SK-N-SH (cell line): ENCODE results near the gene AGO3. TPM values are rescaled to one million over a fixed set of nuclear protein-coding genes. Genes with fewer than 3 reads are reported as not detected.

Experiments used
- CTCF ChIA-PET: fragments of 300-600, 350-600 bp; formaldehyde crosslinking; extraction: SDS; loops from one replicate; lab custom pipeline; 2021; lab: Yijun Ruan, JAX
- POLR2A ChIA-PET: fragments of 350-600 bp; sonication (Branson Sonifier 250); formaldehyde crosslinking; extraction: SDS; loops from one replicate; lab custom pipeline; 2020; ENCODE audit warnings: antibody characterized with exemption, inconsistent platforms; lab: Yijun Ruan, JAX
- DNase-seq: peaks from one replicate; pipeline ENCODE4 v3.0.0; 2012
- H2AFZ ChIP-seq: fragments of 200-600 bp; sonication (generic); 2 replicates; pipeline ENCODE4 v1.8.1; 2016; ENCODE audit warnings: antibody characterized with exemption, mild to moderate bottlenecking, low read depth
- H3F3A ChIP-seq: fragments of 200-600 bp; sonication (generic); replicated peaks from 2 replicates; pipeline ENCODE3; 2016; ENCODE audit warnings: antibody characterized with exemption, mild to moderate bottlenecking; ENCODE audit not compliant: insufficient read depth
- H3K27ac ChIP-seq, 2 experiments: fragments of 200-500 bp in 1 of 2; fragments of 200-600 bp in 1 of 2; sonication (Bioruptor generic) in 1 of 2; sonication (generic), shearing (Covaris generic) in 1 of 2; 2 replicates each; pipeline versions ENCODE4 v1.5.1 to v1.6.1; 2014 to 2016; ENCODE audit warnings: low read depth in 2 of 2, inconsistent platforms in 1 of 2, low read length in 1 of 2, mild to moderate bottlenecking in 1 of 2, mixed read lengths in 1 of 2
- H3K27me3 ChIP-seq: fragments of 200-600 bp; sonication (generic), shearing (Covaris generic); 2 replicates; pipeline ENCODE4 v1.6.1; 2016; ENCODE audit warnings: mixed run types; ENCODE audit not compliant: insufficient read depth
- H3K36me3 ChIP-seq, 2 experiments: fragments of 200-500 bp in 1 of 2; fragments of 200-600 bp in 1 of 2; sonication (Bioruptor generic) in 1 of 2; sonication (generic) in 1 of 2; replicated peaks in 1 of 2; 2 replicates each; pipeline versions ENCODE3 to v1.5.1; 2014 to 2016; ENCODE audit warnings: low read length in 1 of 2, mild to moderate bottlenecking in 1 of 2; ENCODE audit not compliant: insufficient read depth in 2 of 2, control insufficient read depth in 1 of 2
- H3K4me1 ChIP-seq, 2 experiments: fragments of 200-500 bp in 1 of 2; fragments of 200-600 bp in 1 of 2; sonication (Bioruptor generic) in 1 of 2; sonication (generic), shearing (Covaris generic) in 1 of 2; 2 replicates each; pipeline versions ENCODE4 v1.5.1 to v1.6.1; 2014 to 2016; ENCODE audit warnings: low read depth in 1 of 2, low read length in 1 of 2, mixed run types in 1 of 2; ENCODE audit not compliant: insufficient read depth in 2 of 2, control insufficient read depth in 1 of 2
- H3K4me2 ChIP-seq: fragments of 200-600 bp; sonication (generic), shearing (Covaris generic); 2 replicates; pipeline ENCODE4 v1.6.1; 2017; ENCODE audit warnings: mixed run types
- H3K4me3 ChIP-seq, 2 experiments: fragments of 200-500 bp in 1 of 2; fragments of 200-600 bp in 1 of 2; sonication (Bioruptor generic) in 1 of 2; sonication (generic), shearing (Covaris generic) in 1 of 2; 2 replicates each; pipeline versions ENCODE4 v1.5.1 to v1.8.1; 2014 to 2016; ENCODE audit warnings: low read depth in 2 of 2, inconsistent platforms in 1 of 2, low read length in 1 of 2, mild to moderate bottlenecking in 1 of 2, mixed read lengths in 1 of 2, moderate library complexity in 1 of 2
- H3K79me2 ChIP-seq: fragments of 200-600 bp; sonication (generic); 2 replicates; pipeline ENCODE4 v1.8.1; 2017; ENCODE audit warnings: mild to moderate bottlenecking; ENCODE audit not compliant: insufficient read depth
- H3K9ac ChIP-seq: fragments of 200-600 bp; sonication (generic); 2 replicates; pipeline ENCODE4 v1.6.1; 2017; ENCODE audit warnings: mixed run types
- H3K9me2 ChIP-seq: fragments of 200-600 bp; sonication (generic); 2 replicates; pipeline ENCODE4 v1.6.1; 2017; ENCODE audit warnings: mixed run types
- H3K9me3 ChIP-seq: fragments of 200-600 bp; sonication (generic); 2 replicates; pipeline ENCODE4 v1.6.1; 2017; ENCODE audit warnings: mixed run types, mild to moderate bottlenecking, moderate library complexity
- H4K20me1 ChIP-seq: fragments of 200-600 bp; sonication (generic); 2 replicates; pipeline ENCODE4 v1.6.1; 2017; ENCODE audit warnings: mild to moderate bottlenecking, mixed run types; ENCODE audit not compliant: insufficient read depth
- CTCF ChIP-seq: fragments of 200-600 bp; sonication (generic); IDR thresholded peaks from 2 replicates; pipeline ENCODE4 v1.6.1; 2017; ENCODE audit warnings: antibody characterized with exemption, mild to moderate bottlenecking, moderate library complexity
- EZH2phosphoT487 ChIP-seq: fragments of 200-600 bp; sonication (generic); IDR thresholded peaks from 2 replicates; pipeline ENCODE4 v1.6.1; 2017; ENCODE audit warnings: low read depth, mixed run types, mild to moderate bottlenecking, antibody characterized with exemption, moderate library complexity, borderline replicate concordance
- FOSL2 ChIP-seq: IDR thresholded peaks from 2 replicates; pipeline ENCODE4 v1.4.0; 2012; ENCODE audit warnings: low read depth, mild to moderate bottlenecking, moderate library complexity, borderline replicate concordance
- GABPA ChIP-seq: IDR thresholded peaks from 2 replicates; pipeline ENCODE4 v1.4.0; 2012; ENCODE audit warnings: low read depth, mild to moderate bottlenecking
- GATA2 ChIP-seq: sonication (generic); formaldehyde crosslinking; IDR thresholded peaks from 2 replicates; pipeline ENCODE4 v1.5.0; 2020; ENCODE audit warnings: mild to moderate bottlenecking, missing genetic modification reagents
- JUND ChIP-seq: IDR thresholded peaks from 2 replicates; pipeline ENCODE4 v1.4.0; 2012
- MXI1 ChIP-seq: IDR thresholded peaks from 2 replicates; pipeline ENCODE4 v1.6.1; 2012; ENCODE audit warnings: mild to moderate bottlenecking, low read depth, low read length, improper control_type of control experiment
- NFIC ChIP-seq: IDR thresholded peaks from 2 replicates; pipeline ENCODE4 v1.4.0; 2012; ENCODE audit warnings: borderline replicate concordance
- RFX5 ChIP-seq: IDR thresholded peaks from 2 replicates; pipeline ENCODE4 v1.6.1; 2012; ENCODE audit warnings: mild to moderate bottlenecking, improper control_type of control experiment, low read length
- SIN3A ChIP-seq: IDR thresholded peaks from 2 replicates; pipeline ENCODE4 v1.6.1; 2012; ENCODE audit warnings: low read depth, mild to moderate bottlenecking, low read length, moderate library complexity, borderline replicate concordance
- TAF1 ChIP-seq: IDR thresholded peaks from 2 replicates; pipeline ENCODE4 v1.6.1; 2012; ENCODE audit warnings: low read depth, mild to moderate bottlenecking, low read length, moderate library complexity, borderline replicate concordance
- USF2 ChIP-seq: fragments of 150-350 bp; IDR thresholded peaks from 2 replicates; pipeline ENCODE4 v1.6.1; 2017; ENCODE audit warnings: antibody characterized with exemption, low read length, low read depth, borderline replicate concordance
- YY1 ChIP-seq: IDR thresholded peaks from 2 replicates; pipeline ENCODE4 v1.4.0; 2012; ENCODE audit warnings: low read depth, mild to moderate bottlenecking
- ZBTB33 ChIP-seq: IDR thresholded peaks from 2 replicates; pipeline ENCODE4 v1.4.0; 2012; ENCODE audit warnings: low read depth, borderline replicate concordance
- WGBS: methylation state at CpG from one replicate; pipeline ENCODE4 v1.1.6; 2017; ENCODE audit warnings: low lambda C conversion rate; 5-methylcytosine and 5-hydroxymethylcytosine counted together
- polyA plus RNA-seq, 3 experiments: library from polyadenylated mRNA; depleted of rRNA; stranded (reverse); fragments of >200 nt; gene quantifications; 2 replicates each; pipeline ENCODE4 v1.2.3, GENCODE V29; 2012
- TF ChIP-seq, protein P1 (sequence below): fragments of 150-350 bp; IDR thresholded peaks from 2 replicates; pipeline ENCODE4 v1.6.1; 2016; ENCODE audit warnings: mild to moderate bottlenecking, low read depth, low read length
- TF ChIP-seq, protein P2 (sequence below): IDR thresholded peaks from 2 replicates; pipeline ENCODE4 v1.4.0; 2012; ENCODE audit warnings: low read depth, borderline replicate concordance

AGO3 gene
- polyA plus RNA-seq, 1 of the 3 experiments (the other 2 are of a cell fraction), result 6.7 TPM

- TF ChIP-seq NFIC (no peak), FOSL2 (no peak), JUND (no peak), GATA2 (CRISPR knock-in tag) (no peak), MXI1 (no peak), RFX5 (no peak), ZBTB33 (no peak), GABPA (no peak), TAF1 (no peak), CTCF (no peak), EZH2phosphoT487 (no peak), USF2 (no peak), SIN3A (no peak), YY1 (no peak)
- TF ChIP-seq, protein P1, sequence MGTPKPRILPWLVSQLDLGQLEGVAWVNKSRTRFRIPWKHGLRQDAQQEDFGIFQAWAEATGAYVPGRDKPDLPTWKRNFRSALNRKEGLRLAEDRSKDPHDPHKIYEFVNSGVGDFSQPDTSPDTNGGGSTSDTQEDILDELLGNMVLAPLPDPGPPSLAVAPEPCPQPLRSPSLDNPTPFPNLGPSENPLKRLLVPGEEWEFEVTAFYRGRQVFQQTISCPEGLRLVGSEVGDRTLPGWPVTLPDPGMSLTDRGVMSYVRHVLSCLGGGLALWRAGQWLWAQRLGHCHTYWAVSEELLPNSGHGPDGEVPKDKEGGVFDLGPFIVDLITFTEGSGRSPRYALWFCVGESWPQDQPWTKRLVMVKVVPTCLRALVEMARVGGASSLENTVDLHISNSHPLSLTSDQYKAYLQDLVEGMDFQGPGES, result no peak
- TF ChIP-seq, protein P2, sequence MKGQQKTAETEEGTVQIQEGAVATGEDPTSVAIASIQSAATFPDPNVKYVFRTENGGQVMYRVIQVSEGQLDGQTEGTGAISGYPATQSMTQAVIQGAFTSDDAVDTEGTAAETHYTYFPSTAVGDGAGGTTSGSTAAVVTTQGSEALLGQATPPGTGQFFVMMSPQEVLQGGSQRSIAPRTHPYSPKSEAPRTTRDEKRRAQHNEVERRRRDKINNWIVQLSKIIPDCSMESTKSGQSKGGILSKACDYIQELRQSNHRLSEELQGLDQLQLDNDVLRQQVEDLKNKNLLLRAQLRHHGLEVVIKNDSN, result no peak
- peaks cover 40% of the 10 kb centered on the region for H3K79me2 ChIP-seq
- H3F3A ChIP-seq, result peaks cover 23% of the 10 kb centered on the region
- H3K9ac ChIP-seq, result no peak overlapping the region
- peaks cover 3 to 69% of the 10 kb centered on the region in 2 experiments; a peak in 3 of 4 replicates for H3K4me1 ChIP-seq
- ChIA-PET CTCF (interaction anchor here (0.7 to 32.6 kb wide), 3 partner anchors 8 to 43 kb away, joined by 3 to 700 read pairs (median 4); no protein-coding TSS in a partner anchor), POLR2A (no interaction called here)
- WGBS, result 97% methylated on average over 10 of the region's 13 CpGs
- H3K4me2 ChIP-seq, result no peak overlapping the region
- H3K9me2 ChIP-seq, result no peaks in the 10 kb centered on the region
- no peaks in the 10 kb centered on the region for H3K9me3 ChIP-seq
- H3K4me3 ChIP-seq, result no peak overlapping the region
- H2AFZ ChIP-seq, result no peak overlapping the region
- H4K20me1 ChIP-seq, result no peaks in the 10 kb centered on the region
- peak overlapping the region in 1 of 2 experiments; percentile 99; a peak in 2 of 4 replicates for H3K27ac ChIP-seq
- DNase-seq, result no peak
- H3K36me3 ChIP-seq, result peaks cover 17 to 52% of the 10 kb centered on the region in 2 experiments
- no peaks in the 10 kb centered on the region for H3K27me3 ChIP-seq
These were observed 160.8 kb downstream of the AGO3 start for GRCh38 chr1:36091698-36092097.
